ENCODE results near the gene MYOM3. TPM values are rescaled to one million over a fixed set of nuclear protein-coding genes. Genes with fewer than 3 reads are reported as not detected.

The MYOM3 gene
- total RNA-seq, 1 donor from 2014 or later = under 0.01 TPM

- DNase-seq (ENCODE audit: low read depth in 2 of 2) = no peak
These were observed 15.2 kb downstream of the MYOM3 start for GRCh38 chr1:24096739-24097103.

DNA sequence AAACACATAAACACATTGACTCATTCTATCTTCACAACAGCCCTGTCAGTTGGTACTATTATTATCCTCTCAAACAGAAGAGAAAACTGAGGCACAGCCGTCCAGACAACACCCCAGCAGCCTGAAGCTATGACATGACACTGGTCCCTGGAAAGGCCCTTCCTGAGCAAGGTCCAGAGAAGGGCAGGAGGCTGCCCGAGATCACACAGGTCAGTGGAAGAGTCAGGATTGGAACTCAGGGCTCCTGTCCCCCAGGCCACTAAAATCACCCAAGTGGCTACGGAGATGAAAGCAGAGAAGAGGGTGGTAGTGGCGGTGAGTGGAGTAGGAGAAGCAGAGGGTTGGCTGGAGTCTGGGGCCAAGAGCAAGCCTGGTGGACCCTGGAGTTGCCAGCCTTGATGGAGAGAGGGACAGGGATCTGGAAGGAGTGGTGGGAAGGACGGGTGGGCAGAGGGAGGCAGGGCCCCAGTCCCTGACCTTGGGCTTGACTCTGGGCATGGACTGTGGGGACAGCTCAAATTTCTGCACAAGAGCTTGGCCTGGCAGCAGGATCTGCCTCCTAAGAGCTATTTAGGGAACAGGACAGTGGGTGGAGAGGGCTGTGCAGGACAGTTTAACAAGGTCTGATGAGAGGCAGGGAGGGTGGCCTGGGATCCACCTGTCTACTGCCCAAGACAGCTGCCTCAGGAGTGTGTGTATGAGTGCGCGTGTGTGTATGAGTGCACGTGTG, 15.8 kb downstream of the MYOM3 start:
- no peak for DNase-seq (ENCODE audit: low read depth in 2 of 2)

GRCh38 chr1:24095140-24095859, 16.6 kb downstream of the MYOM3 start:
- no peak for DNase-seq (ENCODE audit: low read depth in 2 of 2)

DNA sequence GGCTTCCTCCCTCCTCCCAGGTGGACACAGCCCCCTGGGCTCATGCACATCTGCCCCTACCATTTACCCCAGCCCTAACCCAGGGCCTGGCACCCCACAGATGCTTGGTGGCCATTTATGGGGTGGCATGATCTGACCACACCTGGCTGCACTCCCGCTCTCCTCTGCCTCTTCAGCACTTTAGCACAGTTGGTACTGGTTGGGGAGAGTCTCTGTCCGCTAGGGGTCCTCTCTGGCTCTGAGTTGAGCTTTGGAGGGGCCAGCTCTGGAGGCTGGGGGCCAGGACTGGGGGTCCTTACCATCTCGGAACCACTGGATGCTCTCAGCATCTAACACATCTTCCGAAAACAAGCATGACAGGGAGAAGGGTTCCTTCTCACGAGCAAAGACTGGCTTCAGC, 17.4 kb downstream of the MYOM3 start:
- DNase-seq (ENCODE audit: low read depth in 2 of 2) = no peak

- DNase-seq (ENCODE audit: low read depth in 2 of 2) = no peak
These were observed 18.2 kb downstream of the MYOM3 start for GRCh38 chr1:24093732-24094131.

DNA sequence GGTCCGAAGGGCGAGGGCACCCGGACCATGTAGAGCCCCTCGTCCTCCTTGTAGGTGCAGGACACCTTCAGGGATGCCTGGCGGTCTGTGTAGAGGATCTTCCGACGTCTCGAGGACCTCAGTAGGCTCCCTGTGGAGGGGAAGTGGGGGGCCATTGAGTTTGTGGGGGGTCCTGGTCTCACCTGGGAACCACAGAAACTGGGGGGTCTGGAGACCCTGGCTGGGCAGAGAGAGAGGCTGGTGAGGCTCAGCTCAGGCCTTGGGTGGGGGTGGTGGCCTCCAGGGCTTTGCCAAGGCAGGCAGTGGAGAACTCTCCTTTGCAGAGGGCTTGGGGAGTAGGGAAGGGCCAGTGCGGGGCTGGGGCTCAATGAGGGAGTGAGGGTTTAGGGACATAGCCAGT, 19.0 kb downstream of the MYOM3 start:
- no peak for DNase-seq (ENCODE audit: low read depth in 2 of 2)

DNA sequence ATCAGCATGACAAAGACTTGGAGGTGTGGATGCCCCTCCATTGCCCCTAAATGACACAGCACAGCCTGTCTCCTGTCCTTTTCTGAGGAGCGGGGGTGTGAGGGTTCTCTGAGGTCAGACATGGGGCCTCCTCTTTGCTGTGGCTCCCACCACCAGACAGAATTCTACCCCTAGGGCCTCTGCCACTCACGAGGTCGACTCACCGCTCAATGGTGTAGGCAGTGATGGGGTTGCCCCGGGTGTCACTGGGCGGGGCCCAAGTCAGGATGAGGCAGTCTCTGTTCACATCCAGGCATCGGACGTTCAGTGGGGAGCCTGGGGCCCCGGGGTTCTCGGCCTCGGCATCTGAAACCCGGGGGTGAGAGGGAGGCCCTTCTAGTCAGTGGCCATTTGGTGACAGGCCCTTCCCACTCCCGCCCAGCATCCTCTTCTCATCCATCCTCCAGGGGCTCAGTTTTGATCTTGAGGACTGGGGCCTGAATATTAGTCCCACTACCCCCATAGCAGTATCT, 19.9 kb downstream of the MYOM3 start:
- DNase-seq (ENCODE audit: low read depth in 2 of 2) = no peak

GRCh38 chr1:24090736-24091135, 21.2 kb downstream of the MYOM3 start:
- no peak for DNase-seq (ENCODE audit: low read depth in 2 of 2)

DNA sequence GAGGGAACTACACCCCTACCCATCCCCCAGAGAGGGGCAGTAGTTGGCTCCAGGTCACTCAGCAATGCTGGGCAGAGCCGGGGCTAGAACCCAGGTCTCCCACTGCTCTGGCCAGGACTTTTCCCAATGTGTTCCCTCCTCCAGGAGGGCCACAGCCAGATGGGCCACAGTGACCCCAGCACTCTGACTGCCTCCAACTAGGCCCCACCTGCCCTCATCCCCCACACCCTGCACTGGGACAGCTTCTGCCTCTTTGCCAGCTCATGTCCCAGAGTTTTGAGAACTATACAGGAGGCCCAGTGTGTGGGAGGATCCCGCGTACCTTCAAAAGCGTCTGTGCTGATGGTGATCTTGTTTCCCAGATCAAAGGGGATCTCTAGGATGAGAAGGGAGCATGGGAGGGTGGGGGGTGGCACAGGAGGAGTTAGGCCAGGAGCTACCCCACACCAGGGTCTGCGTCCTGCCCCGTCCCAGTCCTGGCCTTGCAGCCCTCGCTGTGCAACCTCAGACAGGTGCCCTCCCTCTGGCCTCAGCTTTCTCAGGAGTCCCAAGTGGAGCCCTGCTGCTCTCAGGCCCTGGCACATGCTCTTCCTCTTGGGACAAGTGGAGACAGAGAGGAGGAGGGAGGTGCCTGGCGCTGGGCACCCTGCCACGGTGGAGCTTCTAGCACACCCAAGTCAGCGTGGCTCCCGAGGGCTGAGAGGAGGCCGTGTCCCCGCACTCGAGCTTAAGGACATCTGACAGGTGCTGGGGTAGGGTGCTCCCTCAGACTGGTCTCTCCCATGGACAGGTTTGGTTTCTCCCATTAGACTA, 22.0 kb downstream of the MYOM3 start:
- DNase-seq (ENCODE audit: low read depth in 2 of 2) = no peak

DNA sequence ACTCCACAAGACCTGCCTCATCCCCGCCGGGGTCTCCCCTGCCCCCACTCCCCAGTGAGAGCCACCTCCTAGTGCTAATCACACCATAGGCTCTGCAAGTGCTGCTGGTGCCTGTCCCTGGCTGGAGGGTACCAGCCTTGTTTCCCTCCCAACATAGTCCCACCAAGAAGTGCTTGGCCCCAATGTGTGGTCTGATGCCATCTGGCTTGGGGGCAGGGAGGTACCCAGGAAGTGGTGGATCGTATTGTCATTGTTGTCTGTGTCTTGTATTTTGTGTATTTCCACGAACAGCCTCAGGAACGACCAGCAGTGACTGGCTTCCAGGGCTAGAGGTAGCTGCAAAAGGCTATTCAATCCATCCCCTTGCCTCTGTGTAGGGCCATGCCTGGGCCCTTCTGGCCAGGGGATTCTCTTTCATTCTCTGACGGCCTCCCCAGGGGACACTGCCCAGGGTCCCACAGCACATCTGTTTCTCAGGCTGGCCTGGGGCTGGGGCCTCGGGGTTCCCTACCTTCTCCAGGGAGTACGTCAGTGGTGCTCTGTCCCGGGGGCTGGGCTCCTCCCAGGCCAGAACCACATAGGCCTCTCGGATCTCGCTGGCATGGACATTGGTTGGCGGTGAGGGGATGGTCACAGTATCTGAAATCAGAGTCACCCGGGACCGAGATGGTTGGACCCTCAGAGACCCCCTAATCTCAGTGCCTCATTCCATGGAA, 22.8 kb downstream of the MYOM3 start:
- no peak for DNase-seq (ENCODE audit: low read depth in 2 of 2)

DNA sequence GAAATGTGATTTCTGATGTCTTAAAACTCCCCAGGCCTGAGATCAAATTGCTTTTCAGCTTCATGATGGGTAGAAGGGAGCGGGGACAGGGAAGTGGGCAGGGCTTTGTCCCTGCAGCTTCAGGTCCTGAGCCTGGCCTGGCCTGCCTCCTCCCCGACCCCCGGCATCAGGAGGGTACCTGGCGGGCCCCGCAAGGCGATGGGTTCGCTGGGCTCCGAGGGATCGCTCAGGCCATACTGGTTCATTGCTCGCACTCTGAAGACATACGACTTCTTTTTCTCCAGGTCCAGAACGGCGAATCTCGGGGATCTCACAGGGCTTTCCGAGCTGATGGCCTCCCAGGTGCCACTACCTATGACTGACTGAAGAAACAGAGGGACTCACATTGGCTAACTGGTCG, 25.5 kb downstream of the MYOM3 start:
- DNase-seq (ENCODE audit: low read depth in 2 of 2) = no peak

DNA sequence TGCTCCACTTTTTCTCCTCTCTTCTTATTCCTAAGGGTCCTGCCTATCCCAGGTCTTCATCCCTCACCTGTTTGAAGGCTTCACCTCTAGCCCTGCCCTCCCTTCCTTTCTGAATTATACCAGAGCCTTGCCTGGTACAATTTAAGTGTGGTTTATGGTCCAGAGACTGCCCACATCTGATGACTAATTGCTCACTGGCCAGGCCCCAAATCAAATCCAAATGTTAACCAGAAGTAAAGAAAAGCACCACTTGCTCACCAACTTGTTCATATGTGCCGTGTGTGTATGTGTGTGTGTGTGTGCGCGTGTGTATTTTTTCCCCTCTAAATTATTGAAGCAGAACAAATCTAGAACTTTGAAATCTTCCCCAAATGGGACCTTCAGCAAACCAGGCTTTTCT, 26.4 kb downstream of the MYOM3 start:
- DNase-seq (ENCODE audit: low read depth in 2 of 2) = no peak

- DNase-seq (ENCODE audit: low read depth in 2 of 2) = no peak
These were observed 26.9 kb downstream of the MYOM3 start for GRCh38 chr1:24085007-24085406.

DNA sequence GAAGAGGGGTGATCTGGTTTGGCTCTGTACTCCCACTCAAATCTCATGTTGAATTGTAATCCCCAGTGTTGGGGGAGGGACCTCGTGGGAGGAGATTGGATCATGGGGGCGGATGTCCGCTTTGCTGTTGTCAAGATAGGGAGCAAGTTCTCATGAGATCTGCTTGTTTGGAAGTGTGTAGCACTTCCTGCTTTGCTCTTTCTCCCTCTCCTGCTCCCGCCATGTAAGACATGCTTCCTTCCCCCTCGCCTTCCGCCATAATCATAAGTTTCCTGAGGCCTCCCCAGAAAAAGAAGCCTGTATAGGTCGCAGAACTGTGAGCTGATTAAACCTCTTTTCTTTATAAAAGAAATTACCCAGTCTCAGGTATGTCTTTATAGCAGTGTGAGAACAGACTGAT, 27.9 kb downstream of the MYOM3 start:
- DNase-seq (ENCODE audit: low read depth in 2 of 2) = no peak

DNA sequence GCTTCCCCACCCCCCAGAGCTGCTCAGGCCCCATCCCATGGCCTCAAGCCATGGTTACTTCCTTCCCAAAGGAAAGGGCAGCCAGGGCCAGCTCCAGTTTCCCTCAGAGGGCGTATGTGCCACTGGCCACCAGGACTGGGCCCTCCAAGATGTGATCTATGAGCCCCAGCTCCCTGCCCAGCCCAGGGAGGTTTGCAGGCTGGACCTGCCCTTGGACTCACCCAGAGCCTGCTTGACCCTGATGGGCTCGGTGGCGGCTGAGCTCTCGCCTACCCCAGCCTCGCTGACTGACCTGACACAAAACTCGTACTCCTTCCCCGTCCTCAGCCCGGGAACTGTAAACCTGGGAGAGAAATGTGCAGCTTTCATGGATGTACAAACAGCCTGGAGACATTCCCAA, 29.6 kb downstream of the MYOM3 start:
- DNase-seq (ENCODE audit: low read depth in 2 of 2) = no peak

- no peak for DNase-seq (ENCODE audit: low read depth in 2 of 2)
These were observed 30.7 kb downstream of the MYOM3 start for GRCh38 chr1:24081190-24081589.

DNA sequence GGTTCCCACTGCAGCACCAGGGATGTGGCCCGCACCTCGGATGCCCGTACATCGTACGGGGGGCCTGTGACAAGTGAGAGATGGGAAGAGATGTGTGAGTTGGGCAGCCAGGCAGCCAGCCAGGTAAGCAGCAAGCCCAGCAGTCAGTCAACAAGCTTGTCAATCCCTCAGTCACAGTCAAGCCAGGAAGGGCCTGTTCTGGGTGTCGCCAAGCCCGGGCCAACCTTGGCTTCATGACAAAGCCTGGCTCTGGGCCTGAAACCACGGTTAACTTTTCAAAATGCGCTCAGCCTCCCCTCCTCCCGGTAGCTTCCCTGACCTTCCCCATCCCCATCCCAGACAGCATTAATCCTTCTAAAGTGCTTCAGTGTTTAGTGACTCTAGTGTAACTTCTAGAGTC, 31.8 kb downstream of the MYOM3 start:
- DNase-seq (ENCODE audit: low read depth in 2 of 2) = no peak

GRCh38 chr1:24077278-24077978, 34.5 kb downstream of the MYOM3 start:
- DNase-seq (ENCODE audit: low read depth in 2 of 2) = no peak

- no peak for DNase-seq (ENCODE audit: low read depth in 2 of 2)
These were observed 36.0 kb downstream of the MYOM3 start for GRCh38 chr1:24075946-24076345.

DNA sequence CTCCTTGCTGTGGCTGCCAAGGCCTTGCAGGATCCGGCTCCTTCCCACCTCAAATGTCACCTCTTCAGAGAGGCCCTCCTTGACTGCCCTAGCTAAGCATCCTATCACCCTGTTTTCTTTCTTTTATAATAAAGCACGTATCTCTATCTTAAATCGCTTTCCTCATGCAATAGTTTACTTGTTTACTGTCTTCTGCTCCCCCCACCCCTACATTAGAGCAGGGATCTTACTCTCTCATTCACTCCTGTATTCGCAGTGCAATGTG, 36.4 kb downstream of the MYOM3 start:
- DNase-seq (ENCODE audit: low read depth in 2 of 2) = no peak

All from dermis microvascular lymphatic vessel endothelial cell (primary cell).